Effector CD8-positive, alpha-beta T cell (primary cell): Measurements from ENCODE around the gene RYR1.
"Not testable (repeated sequence)": the region's sequence is repeated elsewhere in the genome, so short reads cannot be mapped to it uniquely, and the experiment has no call there.

ENCODE experiments used
- DNase-seq: peaks from one replicate; lab custom pipeline; 2025; lab: John Stamatoyannopoulos, UW

Gene RYR1

DNA sequence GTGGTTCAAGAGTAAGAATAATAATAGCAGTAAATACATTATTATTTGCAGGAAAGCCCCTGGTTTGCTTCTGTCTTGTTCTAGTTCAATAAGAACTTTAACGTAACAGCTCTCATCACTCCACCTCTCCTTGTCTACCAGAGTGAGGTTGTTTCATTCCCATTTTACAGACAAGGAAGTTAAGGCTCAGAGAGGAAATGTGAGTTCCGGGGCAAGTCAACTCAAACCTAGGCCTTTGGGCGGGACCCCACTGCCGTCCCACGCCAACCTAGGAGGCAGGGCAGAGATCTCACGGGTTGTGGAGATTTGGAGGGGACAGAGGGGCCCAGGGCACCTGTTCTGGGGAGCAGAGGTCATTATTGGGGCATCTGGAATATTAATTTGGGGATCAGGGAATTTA lies 182.8 kb downstream of the RYR1 start:
- no peak for DNase-seq

DNA sequence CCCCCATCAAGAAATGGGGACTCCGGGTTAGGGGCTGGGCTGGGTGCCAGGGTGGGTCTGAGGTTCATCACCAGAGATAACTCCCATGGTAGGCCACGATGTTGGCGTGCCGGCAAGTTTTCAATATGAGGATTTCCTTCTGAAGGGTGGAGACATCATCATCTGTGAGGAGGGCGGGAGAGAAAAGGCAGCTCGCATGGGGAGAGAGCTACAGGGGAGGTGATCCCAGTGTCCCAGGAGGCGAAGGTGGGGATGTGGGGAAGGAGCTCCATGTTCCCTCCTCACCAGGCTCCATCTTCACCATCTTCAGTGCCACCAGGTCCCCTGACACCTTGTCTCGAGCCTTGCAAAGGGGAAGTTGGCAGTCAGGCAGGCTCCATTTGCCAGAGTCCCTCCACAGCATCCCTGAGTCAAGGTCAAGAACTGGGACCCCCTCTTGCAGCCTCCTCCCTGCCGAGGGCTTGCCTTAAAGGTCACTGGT lies 183.8 kb downstream of the RYR1 start:
- DNase-seq, result no peak

GRCh38 chr19:38617764-38618589 lies 184.5 kb downstream of the RYR1 start, which contains the start of gene MAP4K1:
TSS of gene MAP4K1 (minus strand) at chr19:38617953. CDS start at chr19:38617895, 58 bp downstream.
- peak; percentile 40 for DNase-seq

- DNase-seq, result peak; percentile 98
These were observed 185.3 kb downstream of the RYR1 start, which contains the start of gene EIF3K for GRCh38 chr19:38618590-38619360. TSS of gene EIF3K (plus strand) at chr19:38619188. CDS start at chr19:38619269, 81 bp downstream.

DNA sequence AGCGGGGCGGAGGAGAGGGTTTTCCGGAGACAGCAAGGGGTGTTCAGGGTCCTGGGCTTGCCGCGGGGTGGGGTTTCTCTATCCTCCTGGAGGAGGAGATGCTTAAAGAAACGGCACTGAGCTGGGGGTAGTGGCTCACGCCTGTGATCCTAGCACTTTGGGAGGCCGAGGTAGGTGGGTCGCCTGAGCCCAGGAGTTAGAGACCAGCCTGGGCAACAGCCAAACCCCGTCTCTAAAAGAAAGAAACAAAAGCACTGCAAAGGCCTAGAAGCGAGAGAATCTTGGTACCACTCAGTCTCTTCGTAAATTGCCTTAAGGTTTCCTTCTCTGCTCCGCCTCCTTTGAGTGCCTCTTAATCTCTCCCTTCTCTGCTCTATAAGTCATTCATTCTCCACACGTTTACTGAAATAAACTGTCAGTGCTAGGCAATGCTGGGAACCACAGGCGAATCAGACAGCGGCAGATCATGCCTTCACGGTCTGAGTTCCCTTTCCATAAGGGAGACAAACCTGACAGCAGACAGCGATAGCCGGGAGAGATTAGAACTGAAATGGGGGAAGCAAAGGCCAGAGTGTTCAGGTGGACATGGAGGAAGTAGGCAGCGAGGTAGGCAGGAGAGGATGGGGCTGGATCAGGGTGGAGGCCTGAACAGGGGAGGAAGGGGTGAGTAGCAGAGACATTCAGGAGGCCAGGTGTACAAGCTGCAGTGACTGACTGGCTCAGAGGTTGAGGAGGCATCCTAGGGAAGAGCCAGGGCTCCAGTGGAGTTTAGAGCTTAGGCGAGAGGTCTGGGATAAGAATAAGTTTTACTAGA lies 186.1 kb downstream of the RYR1 start:
- DNase-seq, result no peak

- DNase-seq, result no peak
These were observed 191.3 kb downstream of the RYR1 start for GRCh38 chr19:38624822-38625221.

- DNase-seq, result no peak
These were observed 192.9 kb downstream of the RYR1 start for GRCh38 chr19:38626401-38626800.

GRCh38 chr19:38629568-38629967 lies 196.1 kb downstream of the RYR1 start:
- no peak for DNase-seq

DNA sequence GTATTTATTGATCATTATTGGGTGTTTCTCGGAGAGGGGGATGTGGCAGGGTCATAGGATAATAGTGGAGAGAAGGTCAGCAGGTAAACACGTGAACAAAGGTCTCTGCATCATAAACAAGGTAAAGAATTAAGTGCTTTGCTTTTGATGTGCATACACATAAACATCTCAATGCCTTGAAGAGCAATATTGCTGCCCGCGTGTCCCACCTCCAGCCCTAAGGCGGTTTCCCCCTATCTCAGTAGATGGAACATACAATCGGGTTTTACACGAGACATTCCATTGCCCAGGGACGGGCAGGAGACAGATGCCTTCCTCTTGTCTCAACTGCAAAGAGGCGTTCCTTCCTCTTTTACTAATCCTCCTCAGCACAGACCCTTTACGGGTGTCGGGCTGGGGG lies 197.8 kb downstream of the RYR1 start:
- DNase-seq, result not testable (repeated sequence)

GRCh38 chr19:38631811-38632475 lies 198.5 kb downstream of the RYR1 start:
- DNase-seq, result not testable (repeated sequence)

- no peak for DNase-seq
These were observed 199.2 kb downstream of the RYR1 start for GRCh38 chr19:38632476-38633213.

DNA sequence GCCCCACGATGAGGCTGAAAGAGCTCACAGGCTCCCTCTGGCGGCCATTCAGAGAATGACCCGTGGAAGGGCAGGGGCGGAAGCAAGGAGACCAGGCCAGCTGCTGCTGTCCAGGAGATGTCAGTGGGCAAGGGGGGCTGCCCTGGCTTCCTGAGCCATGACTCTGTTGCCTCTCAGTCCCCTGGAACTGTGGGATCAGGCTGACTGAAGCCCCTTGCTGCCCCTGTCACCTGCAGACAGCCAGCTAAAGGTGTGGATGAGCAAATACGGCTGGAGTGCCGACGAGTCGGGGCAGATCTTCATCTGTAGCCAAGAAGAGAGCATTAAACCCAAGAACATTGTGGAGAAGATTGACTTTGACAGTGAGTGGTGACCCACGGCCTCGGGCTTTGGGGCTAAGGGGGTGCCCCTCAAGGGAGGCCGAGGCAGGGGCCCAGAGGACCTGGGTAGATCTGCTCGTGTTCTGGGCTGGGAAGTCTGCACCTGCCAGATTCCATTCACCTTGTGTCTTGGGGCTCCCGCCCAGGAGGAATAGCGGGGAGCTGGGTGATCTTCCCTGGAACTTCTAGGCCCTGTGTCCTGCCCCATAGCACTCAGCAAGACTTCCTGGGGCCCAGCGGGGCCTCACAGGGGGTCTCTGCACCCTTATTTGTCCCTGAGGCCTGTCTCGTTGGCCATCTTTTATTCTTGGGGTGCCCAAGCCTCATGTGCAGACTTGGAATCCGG lies 201.4 kb downstream of the RYR1 start:
- peak; percentile 60 for DNase-seq

- DNase-seq, result no peak
These were observed 202.2 kb downstream of the RYR1 start for GRCh38 chr19:38635483-38636399.
